MM.1S (cell line): ENCODE measurements around the gene CCDC181.

Source experiments
- DNase-seq: peaks from one replicate; pipeline ENCODE4 v3.0.0-alpha.2; 2015
- H2AFZ ChIP-seq: fragments of 300-600 bp; sonication (generic); 2 replicates; pipeline ENCODE4 v1.6.0; 2016; ENCODE audit warnings: antibody characterized with exemption, low read length
- H3F3A ChIP-seq: fragments of 300-600 bp; sonication (generic); 2 replicates; pipeline ENCODE4 v1.6.1; 2016; ENCODE audit warnings: mild to moderate bottlenecking, antibody characterized with exemption, low read length, moderate library complexity, mixed read lengths; ENCODE audit not compliant: insufficient read depth
- H3K27ac ChIP-seq: fragments of 300-600 bp; sonication (generic); 2 replicates; pipeline ENCODE4 v1.5.1; 2016; ENCODE audit warnings: mild to moderate bottlenecking, low read length
- H3K27me3 ChIP-seq: fragments of 300-600 bp; sonication (generic); replicated peaks from 2 replicates; pipeline ENCODE4 v1.6.0; 2016; ENCODE audit warnings: low read length; ENCODE audit not compliant: insufficient read depth
- H3K36me3 ChIP-seq: fragments of 300-600 bp; sonication (generic); replicated peaks from 2 replicates; pipeline ENCODE4 v1.6.1; 2016; ENCODE audit warnings: mild to moderate bottlenecking, low read length, mixed read lengths; ENCODE audit not compliant: insufficient read depth
- H3K4me1 ChIP-seq: fragments of 300-600 bp; sonication (generic); 2 replicates; pipeline ENCODE4 v1.6.1; 2016; ENCODE audit warnings: low read length, mixed read lengths
- H3K4me2 ChIP-seq: fragments of 300-600 bp; sonication (generic); 2 replicates; pipeline ENCODE4 v1.6.0; 2016; ENCODE audit warnings: low read depth, low read length
- H3K4me3 ChIP-seq: fragments of 300-600 bp; sonication (generic); 2 replicates; pipeline ENCODE4 v1.5.1; 2016; ENCODE audit warnings: low read length, mixed read lengths
- H3K79me2 ChIP-seq: fragments of 300-600 bp; sonication (generic); 2 replicates; pipeline ENCODE4 v1.6.1; 2016; ENCODE audit warnings: mixed run types, low read length, mixed read lengths
- H3K9ac ChIP-seq: fragments of 300-600 bp; sonication (generic); 2 replicates; pipeline ENCODE4 v1.6.1; 2016; ENCODE audit warnings: low read length, mixed read lengths
- H3K9me2 ChIP-seq: fragments of 300-600 bp; sonication (generic); replicated peaks from 2 replicates; pipeline ENCODE4 v1.6.1; 2016; ENCODE audit warnings: mild to moderate bottlenecking, low read length, mixed read lengths; ENCODE audit not compliant: insufficient read depth
- H3K9me3 ChIP-seq: fragments of 300-600 bp; sonication (generic); replicated peaks from 2 replicates; pipeline ENCODE4 v1.6.1; 2016; ENCODE audit warnings: mild to moderate bottlenecking, low read length, mixed read lengths; ENCODE audit not compliant: insufficient read depth
- H4K20me1 ChIP-seq: fragments of 300-600 bp; sonication (generic); 2 replicates; pipeline ENCODE4 v1.6.1; 2016; ENCODE audit warnings: mild to moderate bottlenecking, low read length, moderate library complexity, mixed read lengths; ENCODE audit not compliant: insufficient read depth
- CTCF ChIP-seq: fragments of 300-600 bp; sonication (generic); IDR thresholded peaks from 2 replicates; pipeline ENCODE4 v1.5.1; 2016; ENCODE audit warnings: antibody characterized with exemption, low read length, mixed read lengths
- EZH2 ChIP-seq: fragments of 300-600 bp; sonication (generic); optimal IDR thresholded peaks from 2 replicates; pipeline ENCODE3; 2017; ENCODE audit warnings: low read depth, mild to moderate bottlenecking, antibody characterized with exemption, low read length, mixed read lengths
- EZH2phosphoT487 ChIP-seq: fragments of 300-600 bp; sonication (generic); IDR thresholded peaks from 2 replicates; pipeline ENCODE4 v1.6.1; 2018; ENCODE audit warnings: antibody characterized with exemption, low read length

CCDC181 gene

GRCh38 chr1:169360415-169360814, 66.9 kb downstream of the CCDC181 start:
- TF ChIP-seq EZH2phosphoT487 = no peak
- no peak for TF ChIP-seq EZH2
- TF ChIP-seq CTCF = no peak
- Histone ChIP-seq H3K9me3 (no peaks in the 10 kb centered on the region), H3K27ac (no peak overlapping the region), H3K9me2 (no peaks in the 10 kb centered on the region), H3K4me3 (no peak overlapping the region), H3K79me2 (no peaks in the 10 kb centered on the region), H3F3A (no peaks in the 10 kb centered on the region), H3K9ac (no peak overlapping the region), H3K27me3 (no peaks in the 10 kb centered on the region), H2AFZ (no peak overlapping the region), H3K4me1 (no peaks in the 10 kb centered on the region), H3K36me3 (no peaks in the 10 kb centered on the region), H3K4me2 (no peak overlapping the region), H4K20me1 (no peaks in the 10 kb centered on the region)
- no peak for DNase-seq

GRCh38 chr1:169348383-169349036, 78.8 kb downstream of the CCDC181 start:
- no peaks in the 10 kb centered on the region for H3F3A ChIP-seq
- H3K9me2 ChIP-seq = no peaks in the 10 kb centered on the region
- no peak overlapping the region for H3K9ac ChIP-seq
- no peaks in the 10 kb centered on the region for H3K36me3 ChIP-seq
- no peaks in the 10 kb centered on the region for H3K4me1 ChIP-seq
- no peak for TF ChIP-seq EZH2
- peak; percentile 92 for TF ChIP-seq CTCF
- H3K27ac ChIP-seq = no peak overlapping the region
- H3K79me2 ChIP-seq = no peaks in the 10 kb centered on the region
- DNase-seq = peak; percentile 58
- H3K9me3 ChIP-seq = no peaks in the 10 kb centered on the region
- H3K4me3 ChIP-seq = no peak overlapping the region
- H3K4me2 ChIP-seq = no peak overlapping the region
- no peaks in the 10 kb centered on the region for H4K20me1 ChIP-seq
- H3K27me3 ChIP-seq = no peaks in the 10 kb centered on the region
- H2AFZ ChIP-seq = no peak overlapping the region

DNA sequence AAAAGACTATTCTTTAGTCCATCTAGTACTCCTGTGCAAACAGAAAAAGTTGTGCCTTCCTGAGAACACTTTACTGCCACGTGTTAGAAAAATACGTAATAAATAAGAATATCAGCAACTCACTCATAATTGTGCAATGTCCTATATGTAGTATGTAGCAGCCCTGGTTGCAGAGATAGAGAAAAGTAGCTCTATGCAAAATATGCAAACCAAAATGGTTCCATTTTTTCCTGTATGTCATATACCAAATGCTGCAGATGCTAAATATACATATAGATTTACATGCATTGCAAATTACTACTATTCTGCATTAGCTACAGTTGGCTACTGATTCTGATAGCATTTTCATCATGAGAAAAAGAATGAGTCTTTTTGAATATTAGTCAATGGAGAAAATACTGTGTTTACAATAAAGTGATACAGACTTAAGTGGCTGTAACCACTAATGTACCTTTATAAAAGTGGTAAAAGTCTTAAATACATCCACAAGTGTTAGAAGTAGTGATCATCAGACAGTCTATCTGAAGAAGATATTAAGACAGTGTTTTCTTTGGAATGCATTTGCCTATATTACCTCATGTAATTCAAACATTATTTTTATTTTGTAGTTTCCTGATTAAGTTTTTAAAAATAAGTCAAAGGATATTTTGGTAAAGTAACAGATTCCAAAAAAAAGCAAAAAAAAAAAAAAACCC, 79.4 kb downstream of the CCDC181 start:
- Histone ChIP-seq H2AFZ (no peak overlapping the region), H4K20me1 (no peaks in the 10 kb centered on the region), H3K79me2 (no peaks in the 10 kb centered on the region), H3K27me3 (no peaks in the 10 kb centered on the region), H3K4me3 (no peak overlapping the region), H3K4me1 (no peaks in the 10 kb centered on the region), H3K9ac (no peak overlapping the region), H3K4me2 (no peak overlapping the region), H3K9me2 (no peaks in the 10 kb centered on the region), H3K27ac (no peak overlapping the region), H3K9me3 (no peaks in the 10 kb centered on the region), H3K36me3 (no peaks in the 10 kb centered on the region), H3F3A (no peaks in the 10 kb centered on the region)
- no peak for DNase-seq
- no peak for TF ChIP-seq CTCF
- no peak for TF ChIP-seq EZH2
- TF ChIP-seq EZH2phosphoT487 = no peak
